Measurements from ENCODE around the gene SIRPD.

The SIRPD gene

DNA sequence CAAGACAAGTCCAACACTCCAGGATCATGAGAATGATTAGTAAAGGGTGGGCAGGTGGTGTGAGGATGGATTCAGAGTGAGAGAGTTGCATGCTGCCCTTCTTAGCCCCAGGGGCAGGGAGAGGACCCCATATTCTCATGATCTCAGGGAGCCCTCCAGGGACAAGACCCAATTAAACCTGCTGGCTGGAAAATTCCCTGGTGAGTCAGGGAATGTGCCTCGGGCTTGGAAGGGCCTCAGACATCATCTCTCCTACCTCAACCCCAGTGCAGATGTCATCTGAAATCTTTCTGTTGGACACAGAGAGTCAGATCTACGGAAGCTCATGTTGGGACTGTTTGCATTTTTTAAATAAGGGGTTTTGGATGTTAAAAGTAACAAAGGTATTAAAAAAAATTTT is 9.2 kb upstream of the SIRPD start:
- no peak for TF ChIP-seq CSDC2 (CRISPR knock-in tag; IDR thresholded peaks at IDR 0.05)
- no peak for TF ChIP-seq PPARA (CRISPR knock-in tag; IDR thresholded peaks at IDR 0.05; ENCODE audit: borderline replicate concordance)
- no peak for ATAC-seq

DNA sequence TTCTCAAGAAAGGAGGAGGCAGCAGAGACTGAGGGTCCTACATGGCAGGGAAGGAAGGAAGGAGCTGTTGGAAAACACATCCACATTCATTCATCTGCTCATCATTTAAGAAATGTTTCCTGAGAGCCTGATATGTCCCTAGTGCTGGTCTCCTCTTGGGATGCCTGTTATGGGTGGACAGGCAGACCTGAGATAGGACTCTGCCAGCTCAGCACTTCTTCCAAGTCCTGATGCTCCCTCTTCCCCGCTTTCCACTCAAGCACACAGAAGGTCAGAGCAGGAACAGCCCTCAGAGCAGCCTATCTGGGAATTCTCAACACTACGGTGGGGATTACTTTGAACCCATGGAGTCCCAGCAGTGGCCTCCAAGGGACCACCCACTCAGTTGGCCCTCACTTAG is 8.0 kb upstream of the SIRPD start:
- TF ChIP-seq ZC3H10 (CRISPR knock-in tag; IDR thresholded peaks at IDR 0.05): no peak
- TF ChIP-seq, protein P1, sequence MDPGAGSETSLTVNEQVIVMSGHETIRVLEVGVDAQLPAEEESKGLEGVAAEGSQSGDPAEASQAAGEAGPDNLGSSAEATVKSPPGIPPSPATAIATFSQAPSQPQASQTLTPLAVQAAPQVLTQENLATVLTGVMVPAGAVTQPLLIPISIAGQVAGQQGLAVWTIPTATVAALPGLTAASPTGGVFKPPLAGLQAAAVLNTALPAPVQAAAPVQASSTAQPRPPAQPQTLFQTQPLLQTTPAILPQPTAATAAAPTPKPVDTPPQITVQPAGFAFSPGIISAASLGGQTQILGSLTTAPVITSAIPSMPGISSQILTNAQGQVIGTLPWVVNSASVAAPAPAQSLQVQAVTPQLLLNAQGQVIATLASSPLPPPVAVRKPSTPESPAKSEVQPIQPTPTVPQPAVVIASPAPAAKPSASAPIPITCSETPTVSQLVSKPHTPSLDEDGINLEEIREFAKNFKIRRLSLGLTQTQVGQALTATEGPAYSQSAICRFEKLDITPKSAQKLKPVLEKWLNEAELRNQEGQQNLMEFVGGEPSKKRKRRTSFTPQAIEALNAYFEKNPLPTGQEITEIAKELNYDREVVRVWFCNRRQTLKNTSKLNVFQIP (CRISPR knock-in tag; IDR thresholded peaks at IDR 0.05; ENCODE audit: borderline replicate concordance, low read depth): no peak
- no peak for TF ChIP-seq CSDC2 (CRISPR knock-in tag; IDR thresholded peaks at IDR 0.05)
- no peak for TF ChIP-seq PPARA (CRISPR knock-in tag; IDR thresholded peaks at IDR 0.05; ENCODE audit: borderline replicate concordance)
- TF ChIP-seq ZFP3 (CRISPR knock-in tag; IDR thresholded peaks at IDR 0.05): no peak
- TF ChIP-seq BACH2 (CRISPR knock-in tag; IDR thresholded peaks at IDR 0.05; ENCODE audit: borderline replicate concordance): no peak
- TF ChIP-seq ISL1 (CRISPR knock-in tag; IDR thresholded peaks at IDR 0.05): no peak
- TF ChIP-seq ZNF70 (CRISPR knock-in tag; IDR thresholded peaks at IDR 0.05): no peak
- TF ChIP-seq ZFP30 (CRISPR knock-in tag; IDR thresholded peaks at IDR 0.05): no peak
- TF ChIP-seq, protein P2, sequence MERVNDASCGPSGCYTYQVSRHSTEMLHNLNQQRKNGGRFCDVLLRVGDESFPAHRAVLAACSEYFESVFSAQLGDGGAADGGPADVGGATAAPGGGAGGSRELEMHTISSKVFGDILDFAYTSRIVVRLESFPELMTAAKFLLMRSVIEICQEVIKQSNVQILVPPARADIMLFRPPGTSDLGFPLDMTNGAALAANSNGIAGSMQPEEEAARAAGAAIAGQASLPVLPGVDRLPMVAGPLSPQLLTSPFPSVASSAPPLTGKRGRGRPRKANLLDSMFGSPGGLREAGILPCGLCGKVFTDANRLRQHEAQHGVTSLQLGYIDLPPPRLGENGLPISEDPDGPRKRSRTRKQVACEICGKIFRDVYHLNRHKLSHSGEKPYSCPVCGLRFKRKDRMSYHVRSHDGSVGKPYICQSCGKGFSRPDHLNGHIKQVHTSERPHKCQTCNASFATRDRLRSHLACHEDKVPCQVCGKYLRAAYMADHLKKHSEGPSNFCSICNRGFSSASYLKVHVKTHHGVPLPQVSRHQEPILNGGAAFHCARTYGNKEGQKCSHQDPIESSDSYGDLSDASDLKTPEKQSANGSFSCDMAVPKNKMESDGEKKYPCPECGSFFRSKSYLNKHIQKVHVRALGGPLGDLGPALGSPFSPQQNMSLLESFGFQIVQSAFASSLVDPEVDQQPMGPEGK (CRISPR knock-in tag; IDR thresholded peaks at IDR 0.05; ENCODE audit: borderline replicate concordance): no peak
- no peak for ATAC-seq

DNA sequence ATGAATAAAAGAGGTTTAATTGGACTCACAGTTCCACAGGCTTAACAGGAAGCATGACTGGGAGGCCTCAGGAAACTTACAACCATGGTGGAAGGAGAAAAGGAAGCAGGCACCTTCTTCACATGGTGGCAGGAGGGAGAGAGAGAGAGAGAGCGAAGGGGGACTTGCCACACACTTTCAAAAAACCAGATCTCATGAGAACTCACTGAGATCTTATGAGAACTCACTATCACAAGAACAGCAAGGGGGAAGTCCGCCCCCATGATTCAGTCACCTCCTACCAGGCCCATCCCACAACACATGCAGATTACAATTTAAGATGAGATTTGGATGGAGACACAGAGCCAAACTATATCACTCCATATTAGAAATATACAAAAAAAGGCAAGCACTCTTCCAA is 6.1 kb upstream of the SIRPD start:
- ATAC-seq: no peak
- TF ChIP-seq ZNF8 (CRISPR knock-in tag; IDR thresholded peaks at IDR 0.05) (no peak), ZFP3 (CRISPR knock-in tag; IDR thresholded peaks at IDR 0.05) (no peak), GLIS3 (CRISPR knock-in tag; IDR thresholded peaks at IDR 0.05) (no peak), ZNF565 (CRISPR knock-in tag; conservative IDR thresholded peaks at IDR 0.05; ENCODE audit: low read depth) (no peak), ZNF70 (CRISPR knock-in tag; IDR thresholded peaks at IDR 0.05) (no peak), BACH2 (CRISPR knock-in tag; IDR thresholded peaks at IDR 0.05; ENCODE audit: borderline replicate concordance) (no peak), RARB (CRISPR knock-in tag; IDR thresholded peaks at IDR 0.05) (no peak)
- TF ChIP-seq, protein P3, sequence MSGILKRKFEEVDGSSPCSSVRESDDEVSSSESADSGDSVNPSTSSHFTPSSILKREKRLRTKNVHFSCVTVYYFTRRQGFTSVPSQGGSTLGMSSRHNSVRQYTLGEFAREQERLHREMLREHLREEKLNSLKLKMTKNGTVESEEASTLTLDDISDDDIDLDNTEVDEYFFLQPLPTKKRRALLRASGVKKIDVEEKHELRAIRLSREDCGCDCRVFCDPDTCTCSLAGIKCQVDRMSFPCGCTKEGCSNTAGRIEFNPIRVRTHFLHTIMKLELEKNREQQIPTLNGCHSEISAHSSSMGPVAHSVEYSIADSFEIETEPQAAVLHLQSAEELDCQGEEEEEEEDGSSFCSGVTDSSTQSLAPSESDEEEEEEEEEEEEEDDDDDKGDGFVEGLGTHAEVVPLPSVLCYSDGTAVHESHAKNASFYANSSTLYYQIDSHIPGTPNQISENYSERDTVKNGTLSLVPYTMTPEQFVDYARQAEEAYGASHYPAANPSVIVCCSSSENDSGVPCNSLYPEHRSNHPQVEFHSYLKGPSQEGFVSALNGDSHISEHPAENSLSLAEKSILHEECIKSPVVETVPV (CRISPR knock-in tag; IDR thresholded peaks at IDR 0.05): no peak
- TF ChIP-seq, protein P4, sequence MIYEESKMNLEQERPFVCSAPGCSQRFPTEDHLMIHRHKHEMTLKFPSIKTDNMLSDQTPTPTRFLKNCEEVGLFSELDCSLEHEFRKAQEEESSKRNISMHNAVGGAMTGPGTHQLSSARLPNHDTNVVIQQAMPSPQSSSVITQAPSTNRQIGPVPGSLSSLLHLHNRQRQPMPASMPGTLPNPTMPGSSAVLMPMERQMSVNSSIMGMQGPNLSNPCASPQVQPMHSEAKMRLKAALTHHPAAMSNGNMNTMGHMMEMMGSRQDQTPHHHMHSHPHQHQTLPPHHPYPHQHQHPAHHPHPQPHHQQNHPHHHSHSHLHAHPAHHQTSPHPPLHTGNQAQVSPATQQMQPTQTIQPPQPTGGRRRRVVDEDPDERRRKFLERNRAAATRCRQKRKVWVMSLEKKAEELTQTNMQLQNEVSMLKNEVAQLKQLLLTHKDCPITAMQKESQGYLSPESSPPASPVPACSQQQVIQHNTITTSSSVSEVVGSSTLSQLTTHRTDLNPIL (CRISPR knock-in tag; IDR thresholded peaks at IDR 0.05; ENCODE audit: low read depth): no peak

DNA sequence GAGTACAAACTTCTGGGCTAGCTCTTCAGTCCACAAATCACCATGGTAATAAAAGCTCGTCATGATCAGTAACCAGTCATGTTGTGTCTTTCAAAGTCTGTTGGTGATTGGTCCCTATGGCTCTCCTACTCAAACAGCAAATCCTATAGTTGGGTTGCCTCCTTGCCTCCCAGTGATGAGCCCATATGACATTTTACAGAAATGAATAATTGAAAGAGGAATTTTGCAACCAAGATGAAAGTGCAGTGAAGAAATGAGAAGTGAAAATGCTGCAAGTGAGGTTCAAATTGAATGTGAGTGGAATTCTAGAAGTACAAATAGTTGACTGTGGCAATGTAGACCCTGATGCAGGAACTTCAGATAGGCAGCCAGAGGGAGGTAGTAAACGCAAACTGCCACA is 5.1 kb upstream of the SIRPD start:
- no peak for ATAC-seq
- TF ChIP-seq, protein P1 (CRISPR knock-in tag; IDR thresholded peaks at IDR 0.05; ENCODE audit: borderline replicate concordance, low read depth): no peak
- TF ChIP-seq, protein P3 (CRISPR knock-in tag; IDR thresholded peaks at IDR 0.05): no peak
- TF ChIP-seq GLIS3 (CRISPR knock-in tag; IDR thresholded peaks at IDR 0.05) (no peak), SNAI2 (CRISPR knock-in tag; IDR thresholded peaks at IDR 0.05) (no peak), ARNTL (CRISPR knock-in tag; IDR thresholded peaks at IDR 0.05; ENCODE audit: borderline replicate concordance, low read depth) (no peak), BACH2 (CRISPR knock-in tag; IDR thresholded peaks at IDR 0.05; ENCODE audit: borderline replicate concordance) (no peak), ZNF70 (CRISPR knock-in tag; IDR thresholded peaks at IDR 0.05) (no peak), TCF4 (CRISPR knock-in tag; IDR thresholded peaks at IDR 0.05; ENCODE audit: borderline replicate concordance) (no peak), TOX (CRISPR knock-in tag; IDR thresholded peaks at IDR 0.05; ENCODE audit: borderline replicate concordance) (no peak), ZNF8 (CRISPR knock-in tag; IDR thresholded peaks at IDR 0.05) (no peak), CSDC2 (CRISPR knock-in tag; IDR thresholded peaks at IDR 0.05) (no peak), ISL1 (CRISPR knock-in tag; IDR thresholded peaks at IDR 0.05) (no peak), ZFP30 (CRISPR knock-in tag; IDR thresholded peaks at IDR 0.05) (no peak)
- TF ChIP-seq, protein P5, sequence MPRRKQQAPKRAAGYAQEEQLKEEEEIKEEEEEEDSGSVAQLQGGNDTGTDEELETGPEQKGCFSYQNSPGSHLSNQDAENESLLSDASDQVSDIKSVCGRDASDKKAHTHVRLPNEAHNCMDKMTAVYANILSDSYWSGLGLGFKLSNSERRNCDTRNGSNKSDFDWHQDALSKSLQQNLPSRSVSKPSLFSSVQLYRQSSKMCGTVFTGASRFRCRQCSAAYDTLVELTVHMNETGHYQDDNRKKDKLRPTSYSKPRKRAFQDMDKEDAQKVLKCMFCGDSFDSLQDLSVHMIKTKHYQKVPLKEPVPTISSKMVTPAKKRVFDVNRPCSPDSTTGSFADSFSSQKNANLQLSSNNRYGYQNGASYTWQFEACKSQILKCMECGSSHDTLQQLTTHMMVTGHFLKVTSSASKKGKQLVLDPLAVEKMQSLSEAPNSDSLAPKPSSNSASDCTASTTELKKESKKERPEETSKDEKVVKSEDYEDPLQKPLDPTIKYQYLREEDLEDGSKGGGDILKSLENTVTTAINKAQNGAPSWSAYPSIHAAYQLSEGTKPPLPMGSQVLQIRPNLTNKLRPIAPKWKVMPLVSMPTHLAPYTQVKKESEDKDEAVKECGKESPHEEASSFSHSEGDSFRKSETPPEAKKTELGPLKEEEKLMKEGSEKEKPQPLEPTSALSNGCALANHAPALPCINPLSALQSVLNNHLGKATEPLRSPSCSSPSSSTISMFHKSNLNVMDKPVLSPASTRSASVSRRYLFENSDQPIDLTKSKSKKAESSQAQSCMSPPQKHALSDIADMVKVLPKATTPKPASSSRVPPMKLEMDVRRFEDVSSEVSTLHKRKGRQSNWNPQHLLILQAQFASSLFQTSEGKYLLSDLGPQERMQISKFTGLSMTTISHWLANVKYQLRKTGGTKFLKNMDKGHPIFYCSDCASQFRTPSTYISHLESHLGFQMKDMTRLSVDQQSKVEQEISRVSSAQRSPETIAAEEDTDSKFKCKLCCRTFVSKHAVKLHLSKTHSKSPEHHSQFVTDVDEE (CRISPR knock-in tag; IDR thresholded peaks at IDR 0.05): no peak
- TF ChIP-seq, protein P4 (CRISPR knock-in tag; IDR thresholded peaks at IDR 0.05; ENCODE audit: low read depth): no peak
